ENCODE results near the gene AMZ2.
"Not testable (repeated sequence)": the region's sequence is repeated elsewhere in the genome, so short reads cannot be mapped to it uniquely, and the experiment has no call there.

AMZ2 gene

GRCh38 chr17:68200689-68201417 is 47.0 kb upstream of the AMZ2 start:
- TF ChIP-seq CTCF (conservative IDR thresholded peaks at IDR 0.05; ENCODE audit: low read depth, low read length), result peak; percentile 90
- peak overlapping the region; percentile 94 for H2AFZ ChIP-seq (ENCODE audit: low read depth)
- peak overlapping the region; percentile 66 for H3K4me2 ChIP-seq
- H4K20me1 ChIP-seq (ENCODE audit: insufficient read depth), result no peaks in the 10 kb centered on the region
- no peaks in the 10 kb centered on the region for H3K36me3 ChIP-seq (ENCODE audit: insufficient read depth)
- H3K4me1 ChIP-seq (ENCODE audit: low read depth, poor library complexity, severe bottlenecking), result peaks cover 37% of the 10 kb centered on the region
- H3K4me3 ChIP-seq (IDR thresholded peaks at IDR 0.05; ENCODE audit: insufficient read depth, low read depth, low read length), result no peak overlapping the region
- peaks cover 31% of the 10 kb centered on the region for H3K27me3 ChIP-seq (ENCODE audit: insufficient read depth, low read depth)
- H3K79me2 ChIP-seq (ENCODE audit: insufficient read depth, low read depth), result no peaks in the 10 kb centered on the region
- no peak overlapping the region for H3K27ac ChIP-seq
- H3K9ac ChIP-seq, result no peak overlapping the region

- Histone ChIP-seq H3K4me1 (ENCODE audit: low read depth, poor library complexity, severe bottlenecking) (peaks cover 37% of the 10 kb centered on the region), H3K27me3 (ENCODE audit: insufficient read depth, low read depth) (peaks cover 31% of the 10 kb centered on the region), H2AFZ (ENCODE audit: low read depth) (peak overlapping the region; percentile 94)
- not testable (repeated sequence) for H3K4me3 ChIP-seq (IDR thresholded peaks at IDR 0.05; ENCODE audit: insufficient read depth, low read depth, low read length); H4K20me1 ChIP-seq (ENCODE audit: insufficient read depth); H3K36me3 ChIP-seq (ENCODE audit: insufficient read depth); H3K79me2 ChIP-seq (ENCODE audit: insufficient read depth, low read depth); H3K9ac ChIP-seq; H3K4me2 ChIP-seq; H3K27ac ChIP-seq
These were observed 46.4 kb upstream of the AMZ2 start for GRCh38 chr17:68201418-68201771.

- H4K20me1 ChIP-seq (ENCODE audit: insufficient read depth); H3K4me2 ChIP-seq; H3K79me2 ChIP-seq (ENCODE audit: insufficient read depth, low read depth); H3K4me3 ChIP-seq (IDR thresholded peaks at IDR 0.05; ENCODE audit: insufficient read depth, low read depth, low read length); H3K27ac ChIP-seq; H2AFZ ChIP-seq (ENCODE audit: low read depth); H3K36me3 ChIP-seq (ENCODE audit: insufficient read depth); H3K9ac ChIP-seq: not testable (repeated sequence)
- Histone ChIP-seq H3K27me3 (ENCODE audit: insufficient read depth, low read depth) (peaks cover 31% of the 10 kb centered on the region), H3K4me1 (ENCODE audit: low read depth, poor library complexity, severe bottlenecking) (peaks cover 39% of the 10 kb centered on the region)
These were observed 45.5 kb upstream of the AMZ2 start for GRCh38 chr17:68202321-68202720.

- H3K4me1 ChIP-seq (ENCODE audit: low read depth, poor library complexity, severe bottlenecking), result peaks cover 35% of the 10 kb centered on the region
- peaks cover 18% of the 10 kb centered on the region for H3K79me2 ChIP-seq (ENCODE audit: insufficient read depth, low read depth)
- H3K27me3 ChIP-seq (ENCODE audit: insufficient read depth, low read depth), result peaks cover 8% of the 10 kb centered on the region
- peak overlapping the region; percentile 98 for H2AFZ ChIP-seq (ENCODE audit: low read depth)
- H3K9ac ChIP-seq, result peak overlapping the region; percentile 45; the same call in 1 of the 2 replicates
- no peak for TF ChIP-seq CTCF (conservative IDR thresholded peaks at IDR 0.05; ENCODE audit: low read depth, low read length)
- no peak overlapping the region for H3K4me3 ChIP-seq (IDR thresholded peaks at IDR 0.05; ENCODE audit: insufficient read depth, low read depth, low read length)
- peak overlapping the region; percentile 91 for H3K4me2 ChIP-seq
- no peaks in the 10 kb centered on the region for H3K36me3 ChIP-seq (ENCODE audit: insufficient read depth)
- no peak overlapping the region for H3K27ac ChIP-seq
- no peaks in the 10 kb centered on the region for H4K20me1 ChIP-seq (ENCODE audit: insufficient read depth)
These were observed 43.1 kb upstream of the AMZ2 start for GRCh38 chr17:68204736-68205135.

GRCh38 chr17:68205251-68205807 is 42.5 kb upstream of the AMZ2 start:
- peak overlapping the region; percentile 98 for H2AFZ ChIP-seq (ENCODE audit: low read depth)

More at GRCh38 chr17:68205251-68205807, 42.5 kb upstream of the AMZ2 start:
- Histone ChIP-seq H3K27ac (peak overlapping the region; percentile 64), H3K9ac (peak overlapping the region; percentile 45), H3K4me1 (ENCODE audit: low read depth, poor library complexity, severe bottlenecking) (peaks cover 29% of the 10 kb centered on the region), H3K4me2 (peak overlapping the region; percentile 91), H4K20me1 (ENCODE audit: insufficient read depth) (no peaks in the 10 kb centered on the region), H3K4me3 (IDR thresholded peaks at IDR 0.05; ENCODE audit: insufficient read depth, low read depth, low read length) (no peak overlapping the region), H3K79me2 (ENCODE audit: insufficient read depth, low read depth) (peaks cover 18% of the 10 kb centered on the region), H3K36me3 (ENCODE audit: insufficient read depth) (no peaks in the 10 kb centered on the region), H3K27me3 (ENCODE audit: insufficient read depth, low read depth) (peaks cover 2% of the 10 kb centered on the region; the same call in 1 of the 2 replicates)
- TF ChIP-seq CTCF (conservative IDR thresholded peaks at IDR 0.05; ENCODE audit: low read depth, low read length), result peak; percentile 75

Data from KMS-11 (cell line).